NOMO-1 treated with dmso at 0.1 percent for 144 hours (cell line): ENCODE measurements around the gene PLD1.

Source experiments
- DNase-seq: peaks from one replicate; lab custom pipeline; 2025; ENCODE audit not compliant: unreplicated experiment; lab: John Stamatoyannopoulos, UW

PLD1 gene

GRCh38 chr3:171776839-171777583 lies 33.3 kb downstream of the PLD1 start:
- DNase-seq, result peak; percentile 62

GRCh38 chr3:171776411-171776810 lies 33.9 kb downstream of the PLD1 start:
- no peak for DNase-seq

GRCh38 chr3:171775943-171776342 lies 34.3 kb downstream of the PLD1 start:
- DNase-seq, result no peak

- no peak for DNase-seq
Observed at GRCh38 chr3:171774521-171774920, 35.8 kb downstream of the PLD1 start.

- DNase-seq, result peak; percentile 61
Observed at GRCh38 chr3:171772427-171773056, 37.7 kb downstream of the PLD1 start.

- DNase-seq, result peak; percentile 53
Observed at GRCh38 chr3:171770689-171771620, 39.3 kb downstream of the PLD1 start.

- no peak for DNase-seq
Observed at GRCh38 chr3:171769461-171769860, 40.8 kb downstream of the PLD1 start.

GRCh38 chr3:171768986-171769385 lies 41.3 kb downstream of the PLD1 start:
- no peak for DNase-seq

GRCh38 chr3:171768281-171768900 lies 41.9 kb downstream of the PLD1 start:
- DNase-seq, result peak; percentile 49

GRCh38 chr3:171765511-171765887 lies 44.8 kb downstream of the PLD1 start:
- no peak for DNase-seq

- DNase-seq, result no peak
Observed at GRCh38 chr3:171763392-171763791, 46.9 kb downstream of the PLD1 start.

GRCh38 chr3:171760477-171760876 lies 49.8 kb downstream of the PLD1 start:
- no peak for DNase-seq

- DNase-seq, result no peak
Observed at GRCh38 chr3:171758109-171758508, 52.2 kb downstream of the PLD1 start.

- DNase-seq, result no peak
Observed at GRCh38 chr3:171757361-171758034, 52.8 kb downstream of the PLD1 start.

- DNase-seq, result no peak
Observed at GRCh38 chr3:171755656-171756055, 54.6 kb downstream of the PLD1 start.

GRCh38 chr3:171755015-171755589 lies 55.2 kb downstream of the PLD1 start:
- peak; percentile 35 for DNase-seq

- no peak for DNase-seq
Observed at GRCh38 chr3:171753665-171754408, 56.4 kb downstream of the PLD1 start.

GRCh38 chr3:171753025-171753472 lies 57.2 kb downstream of the PLD1 start:
- no peak for DNase-seq

- no peak for DNase-seq
Observed at GRCh38 chr3:171752329-171752728, 58.0 kb downstream of the PLD1 start.
